Measurements from ENCODE around the gene NMT2.

DNA sequence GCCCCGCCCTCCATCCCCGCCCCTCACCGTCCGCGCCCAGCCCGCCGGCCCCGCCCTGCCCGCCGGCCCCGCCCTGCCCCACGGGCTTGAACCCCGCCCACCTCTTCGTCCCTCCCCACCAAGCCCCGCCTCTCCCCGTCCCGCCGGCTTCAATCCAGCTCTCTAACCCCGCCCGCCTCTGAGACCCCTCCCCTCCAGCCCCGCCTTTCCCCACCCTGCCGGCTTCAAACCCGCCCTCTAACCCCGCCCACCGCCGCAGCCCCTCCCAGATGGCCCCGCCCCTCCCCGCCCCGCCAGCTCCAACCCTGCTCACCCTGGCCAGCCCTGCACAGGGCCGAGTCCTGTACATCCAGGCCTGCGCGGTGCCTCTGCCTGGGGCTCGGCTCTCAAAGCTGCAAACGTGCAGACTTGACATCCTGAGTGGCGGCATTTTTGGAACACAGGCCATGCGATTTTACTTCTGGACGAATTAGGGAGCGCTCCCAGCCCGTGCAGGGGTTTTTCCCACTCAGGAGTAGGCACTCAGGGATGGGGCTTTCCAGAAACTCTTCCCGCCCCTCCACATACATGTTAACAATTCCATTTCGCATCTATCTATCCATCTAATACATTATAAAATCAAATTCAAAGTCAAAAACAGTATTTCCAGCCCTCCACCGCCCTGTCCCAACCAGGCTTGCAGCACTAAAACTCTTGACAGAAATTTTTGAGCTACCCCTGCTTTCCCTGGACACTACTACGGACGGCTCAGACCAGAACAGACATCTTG lies 477 bp upstream of the NMT2 start:
- TF ChIP-seq CTCF (conservative IDR thresholded peaks at IDR 0.05; ENCODE audit: low read depth in 2 of 2) (no peak), POLR2AphosphoS5 (IDR thresholded peaks at IDR 0.05; ENCODE audit: low read depth) (no peak), CREB1 (CRISPR knock-in tag; IDR thresholded peaks at IDR 0.05; ENCODE audit: low read depth) (no peak), EZH2 (IDR thresholded peaks at IDR 0.05; ENCODE audit: low read depth, unreplicated experiment) (no peak), JUNB (IDR thresholded peaks at IDR 0.05; ENCODE audit: unreplicated experiment) (no peak), STAT1 (IDR thresholded peaks at IDR 0.05; ENCODE audit: unreplicated experiment) (no peak), EZH2phosphoT487 (IDR thresholded peaks at IDR 0.05; ENCODE audit: unreplicated experiment) (no peak), ZNF462 (CRISPR knock-in tag; IDR thresholded peaks at IDR 0.05) (no peak), ZNF331 (CRISPR knock-in tag; IDR thresholded peaks at IDR 0.05; ENCODE audit: low read depth) (no peak), NANOG (IDR thresholded peaks at IDR 0.05; ENCODE audit: borderline replicate concordance) (no peak), ZNF114 (CRISPR knock-in tag; IDR thresholded peaks at IDR 0.05) (no peak)
- TF ChIP-seq, protein P1, sequence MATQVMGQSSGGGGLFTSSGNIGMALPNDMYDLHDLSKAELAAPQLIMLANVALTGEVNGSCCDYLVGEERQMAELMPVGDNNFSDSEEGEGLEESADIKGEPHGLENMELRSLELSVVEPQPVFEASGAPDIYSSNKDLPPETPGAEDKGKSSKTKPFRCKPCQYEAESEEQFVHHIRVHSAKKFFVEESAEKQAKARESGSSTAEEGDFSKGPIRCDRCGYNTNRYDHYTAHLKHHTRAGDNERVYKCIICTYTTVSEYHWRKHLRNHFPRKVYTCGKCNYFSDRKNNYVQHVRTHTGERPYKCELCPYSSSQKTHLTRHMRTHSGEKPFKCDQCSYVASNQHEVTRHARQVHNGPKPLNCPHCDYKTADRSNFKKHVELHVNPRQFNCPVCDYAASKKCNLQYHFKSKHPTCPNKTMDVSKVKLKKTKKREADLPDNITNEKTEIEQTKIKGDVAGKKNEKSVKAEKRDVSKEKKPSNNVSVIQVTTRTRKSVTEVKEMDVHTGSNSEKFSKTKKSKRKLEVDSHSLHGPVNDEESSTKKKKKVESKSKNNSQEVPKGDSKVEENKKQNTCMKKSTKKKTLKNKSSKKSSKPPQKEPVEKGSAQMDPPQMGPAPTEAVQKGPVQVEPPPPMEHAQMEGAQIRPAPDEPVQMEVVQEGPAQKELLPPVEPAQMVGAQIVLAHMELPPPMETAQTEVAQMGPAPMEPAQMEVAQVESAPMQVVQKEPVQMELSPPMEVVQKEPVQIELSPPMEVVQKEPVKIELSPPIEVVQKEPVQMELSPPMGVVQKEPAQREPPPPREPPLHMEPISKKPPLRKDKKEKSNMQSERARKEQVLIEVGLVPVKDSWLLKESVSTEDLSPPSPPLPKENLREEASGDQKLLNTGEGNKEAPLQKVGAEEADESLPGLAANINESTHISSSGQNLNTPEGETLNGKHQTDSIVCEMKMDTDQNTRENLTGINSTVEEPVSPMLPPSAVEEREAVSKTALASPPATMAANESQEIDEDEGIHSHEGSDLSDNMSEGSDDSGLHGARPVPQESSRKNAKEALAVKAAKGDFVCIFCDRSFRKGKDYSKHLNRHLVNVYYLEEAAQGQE (IDR thresholded peaks at IDR 0.05; ENCODE audit: unreplicated experiment), result no peak
- TF ChIP-seq, protein P2, sequence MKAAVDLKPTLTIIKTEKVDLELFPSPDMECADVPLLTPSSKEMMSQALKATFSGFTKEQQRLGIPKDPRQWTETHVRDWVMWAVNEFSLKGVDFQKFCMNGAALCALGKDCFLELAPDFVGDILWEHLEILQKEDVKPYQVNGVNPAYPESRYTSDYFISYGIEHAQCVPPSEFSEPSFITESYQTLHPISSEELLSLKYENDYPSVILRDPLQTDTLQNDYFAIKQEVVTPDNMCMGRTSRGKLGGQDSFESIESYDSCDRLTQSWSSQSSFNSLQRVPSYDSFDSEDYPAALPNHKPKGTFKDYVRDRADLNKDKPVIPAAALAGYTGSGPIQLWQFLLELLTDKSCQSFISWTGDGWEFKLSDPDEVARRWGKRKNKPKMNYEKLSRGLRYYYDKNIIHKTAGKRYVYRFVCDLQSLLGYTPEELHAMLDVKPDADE (IDR thresholded peaks at IDR 0.05), result no peak
